GM18508 (cell line): Measurements from ENCODE around the gene PRDX3.
"Not testable (repeated sequence)": the region's sequence is repeated elsewhere in the genome, so short reads cannot be mapped to it uniquely, and the experiment has no call there.

Source experiments
- ATAC-seq: cut with Tn5 transposase; IDR thresholded peaks from one replicate; pipeline ENCODE4 v1.9.1; 2021; ENCODE audit warnings: moderate number of reproducible peaks; ENCODE audit not compliant: insufficient read depth, unreplicated experiment

The PRDX3 gene

GRCh38 chr10:119207366-119207666, 28.7 kb upstream of the PRDX3 start, which contains the start of gene GRK5:
Gene GRK5, plus strand, starts transcription at chr10:119207571. Its CDS starts 347 bp downstream, at chr10:119207918.
- ATAC-seq, result peak; percentile 44

- peak; percentile 31 for ATAC-seq
Measured at GRCh38 chr10:119206603-119207365, 28.2 kb upstream of the PRDX3 start.

GRCh38 chr10:119205894-119206602, 27.4 kb upstream of the PRDX3 start:
- ATAC-seq, result no peak

- ATAC-seq, result no peak
Measured at GRCh38 chr10:119203006-119203405, 24.4 kb upstream of the PRDX3 start.

GRCh38 chr10:119201233-119201632, 22.6 kb upstream of the PRDX3 start:
- ATAC-seq, result no peak

GRCh38 chr10:119199231-119199992, 20.8 kb upstream of the PRDX3 start:
- ATAC-seq, result no peak

- ATAC-seq, result no peak
Measured at GRCh38 chr10:119198438-119198837, 19.8 kb upstream of the PRDX3 start.

GRCh38 chr10:119197921-119198320, 19.3 kb upstream of the PRDX3 start:
- ATAC-seq, result no peak

GRCh38 chr10:119191881-119192280, 13.3 kb upstream of the PRDX3 start:
- ATAC-seq, result no peak

- no peak for ATAC-seq
Measured at GRCh38 chr10:119190954-119191785, 12.6 kb upstream of the PRDX3 start.

- no peak for ATAC-seq
Measured at GRCh38 chr10:119190353-119190752, 11.7 kb upstream of the PRDX3 start.

- ATAC-seq, result no peak
Measured at GRCh38 chr10:119189811-119190282, 11.2 kb upstream of the PRDX3 start.

- ATAC-seq, result no peak
Measured at GRCh38 chr10:119183664-119184412, 5.2 kb upstream of the PRDX3 start.

- not testable (repeated sequence) for ATAC-seq
Measured at GRCh38 chr10:119180850-119181400, 2.3 kb upstream of the PRDX3 start.

- no peak for ATAC-seq
Measured at GRCh38 chr10:119177708-119178371, 772 bp downstream of the PRDX3 start.

GRCh38 chr10:119176166-119176565, 2.4 kb downstream of the PRDX3 start:
- no peak for ATAC-seq

GRCh38 chr10:119174109-119174508, 4.5 kb downstream of the PRDX3 start:
- no peak for ATAC-seq

GRCh38 chr10:119167041-119167440, 11.6 kb downstream of the PRDX3 start:
- ATAC-seq, result no peak

- ATAC-seq, result no peak
Measured at GRCh38 chr10:119166564-119166963, 12.0 kb downstream of the PRDX3 start.
